Fibroblast of villous mesenchyme (primary cell): Measurements from ENCODE around the gene C16orf87. TPM values are rescaled to one million over a fixed set of nuclear protein-coding genes. Genes with fewer than 3 reads are reported as not detected.
"Not testable (repeated sequence)": the region's sequence is repeated elsewhere in the genome, so short reads cannot be mapped to it uniquely, and the experiment has no call there.

ENCODE experiments used
- DNase-seq: peaks from one replicate; pipeline ENCODE4 v3.0.0-alpha.2; 2010; ENCODE audit warnings: low read depth
- H3K4me3 ChIP-seq: 2 replicates; pipeline ENCODE4 v1.5.1; 2011; ENCODE audit warnings: low read depth, mild to moderate bottlenecking, low read length
- total RNA-seq: library from RNA; depleted of rRNA; stranded (reverse); fragments of >200 nt; gene quantifications from 2 replicates; pipeline ENCODE4 v1.2.3, GENCODE V29; 2012
- TF ChIP-seq, protein P1 (sequence below): IDR thresholded peaks from 2 replicates; pipeline ENCODE4 v1.5.1; 2012; ENCODE audit warnings: low read depth, mild to moderate bottlenecking, low read length; ENCODE audit not compliant: insufficient read depth

Gene C16orf87, protein sequence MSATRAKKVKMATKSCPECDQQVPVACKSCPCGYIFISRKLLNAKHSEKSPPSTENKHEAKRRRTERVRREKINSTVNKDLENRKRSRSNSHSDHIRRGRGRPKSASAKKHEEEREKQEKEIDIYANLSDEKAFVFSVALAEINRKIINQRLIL
- 10.0 and 14.7 TPM in 2 replicates for total RNA-seq

DNA sequence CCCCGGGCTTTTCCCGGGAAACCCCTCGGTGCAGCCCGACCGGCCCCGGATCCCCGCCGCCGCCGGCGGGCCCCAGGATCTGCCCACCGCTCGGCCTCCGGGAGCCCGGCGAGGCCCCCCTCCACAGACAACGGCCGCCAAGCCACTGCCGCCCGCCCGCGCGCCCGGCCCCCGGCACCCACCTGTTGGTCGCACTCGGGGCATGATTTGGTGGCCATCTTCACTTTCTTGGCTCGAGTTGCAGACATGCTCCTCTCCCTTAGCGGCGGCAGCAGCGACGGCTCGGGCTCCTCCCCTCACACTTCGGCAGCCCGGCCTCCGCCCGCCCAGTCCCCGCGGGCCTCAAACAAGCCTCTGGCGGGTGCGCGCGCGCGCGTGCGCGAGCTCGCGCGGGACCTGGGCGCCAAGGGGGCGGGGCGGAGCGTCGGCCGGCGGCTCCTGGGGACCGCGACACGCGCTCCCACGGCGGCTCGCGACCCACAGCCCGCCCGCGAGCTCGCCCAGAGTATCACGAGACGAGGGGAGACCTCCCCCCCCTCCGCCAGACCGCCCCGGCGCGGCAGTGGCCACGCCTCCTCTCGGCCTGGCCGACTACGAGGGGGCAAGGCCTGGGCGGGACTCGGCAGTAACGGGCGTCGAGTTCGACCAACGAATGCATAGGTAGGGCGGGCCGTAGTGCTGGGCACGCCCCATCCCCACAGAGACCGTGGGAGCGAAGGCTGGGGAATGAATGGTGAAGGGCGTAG lies at the start of gene C16orf87:
TSS of gene C16orf87 (minus strand) at position 279 of the 746 bp plus-strand sequence. CDS start at position 248, 31 bp downstream.
- TF ChIP-seq, protein P1, sequence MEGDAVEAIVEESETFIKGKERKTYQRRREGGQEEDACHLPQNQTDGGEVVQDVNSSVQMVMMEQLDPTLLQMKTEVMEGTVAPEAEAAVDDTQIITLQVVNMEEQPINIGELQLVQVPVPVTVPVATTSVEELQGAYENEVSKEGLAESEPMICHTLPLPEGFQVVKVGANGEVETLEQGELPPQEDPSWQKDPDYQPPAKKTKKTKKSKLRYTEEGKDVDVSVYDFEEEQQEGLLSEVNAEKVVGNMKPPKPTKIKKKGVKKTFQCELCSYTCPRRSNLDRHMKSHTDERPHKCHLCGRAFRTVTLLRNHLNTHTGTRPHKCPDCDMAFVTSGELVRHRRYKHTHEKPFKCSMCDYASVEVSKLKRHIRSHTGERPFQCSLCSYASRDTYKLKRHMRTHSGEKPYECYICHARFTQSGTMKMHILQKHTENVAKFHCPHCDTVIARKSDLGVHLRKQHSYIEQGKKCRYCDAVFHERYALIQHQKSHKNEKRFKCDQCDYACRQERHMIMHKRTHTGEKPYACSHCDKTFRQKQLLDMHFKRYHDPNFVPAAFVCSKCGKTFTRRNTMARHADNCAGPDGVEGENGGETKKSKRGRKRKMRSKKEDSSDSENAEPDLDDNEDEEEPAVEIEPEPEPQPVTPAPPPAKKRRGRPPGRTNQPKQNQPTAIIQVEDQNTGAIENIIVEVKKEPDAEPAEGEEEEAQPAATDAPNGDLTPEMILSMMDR, result no peak
- DNase-seq, result peak; percentile 96

DNA sequence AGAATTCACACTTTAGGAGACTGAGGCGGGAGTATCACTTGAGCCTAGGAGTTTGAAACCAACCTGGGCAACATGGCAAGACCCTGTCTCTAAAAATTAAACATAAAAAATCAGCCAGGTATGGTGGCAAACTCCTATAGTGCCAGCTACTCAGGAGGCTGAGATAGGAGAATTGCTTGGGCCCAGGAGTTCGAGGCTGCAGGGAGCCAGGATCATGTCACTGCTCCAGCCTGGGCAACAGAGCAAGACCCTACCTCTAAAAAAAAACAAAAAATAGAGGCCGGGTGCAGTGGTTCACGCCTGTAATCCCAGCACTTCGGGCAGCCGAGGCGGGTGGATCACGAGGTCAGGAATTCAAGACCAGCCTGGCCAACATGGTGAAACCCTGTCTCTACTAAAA lies 44.3 kb upstream of the C16orf87 start:
- TF ChIP-seq, protein P1, result no peak
- no peak overlapping the region for H3K4me3 ChIP-seq
- DNase-seq, result no peak

More for the DNA sequence above, at the start of gene C16orf87:
- peak within 1 kb of the TSS; percentile 75 for H3K4me3 ChIP-seq

DNA sequence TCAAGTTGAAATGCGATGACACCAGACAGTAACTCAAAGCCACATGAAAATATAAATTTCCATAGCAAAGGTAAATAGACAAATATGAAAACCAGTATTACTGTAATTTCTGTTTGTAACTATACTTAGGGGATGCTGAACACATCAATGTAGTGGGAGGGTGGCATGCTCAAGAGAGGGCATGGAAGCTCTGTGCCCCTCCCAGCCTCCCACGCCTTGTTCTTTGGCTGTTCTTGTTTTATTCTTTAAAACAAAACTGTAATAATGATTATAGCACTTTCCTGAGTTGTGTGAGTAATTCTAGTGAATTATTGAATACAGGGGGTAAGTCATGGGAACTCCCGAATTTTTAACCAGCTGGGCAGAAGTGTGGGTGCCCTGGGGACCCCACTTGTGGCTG lies 42.2 kb upstream of the C16orf87 start:
- TF ChIP-seq, protein P1, result no peak
- no peak for DNase-seq
- H3K4me3 ChIP-seq, result no peak overlapping the region

DNA sequence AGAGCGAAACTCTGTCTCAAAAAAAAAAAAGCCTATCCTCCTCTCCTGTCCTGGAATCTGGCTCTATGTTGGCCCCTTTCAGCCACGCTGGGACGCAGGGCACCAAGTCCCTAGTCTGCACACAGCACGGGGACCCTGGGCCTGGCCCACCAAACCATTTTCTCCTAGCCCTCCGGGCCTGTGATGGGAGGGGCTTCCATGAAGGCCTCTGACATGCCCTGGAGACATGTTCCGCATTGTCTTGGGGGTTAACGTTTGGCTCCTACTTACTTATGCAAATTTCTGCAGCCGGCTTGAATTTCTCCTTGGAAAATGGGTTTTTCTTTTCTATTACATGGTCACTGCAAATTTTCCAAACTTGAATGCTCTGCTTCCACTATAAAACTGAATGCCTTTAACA lies 40.6 kb upstream of the C16orf87 start:
- TF ChIP-seq, protein P1, result no peak
- no peak for DNase-seq
- no peak overlapping the region for H3K4me3 ChIP-seq

DNA sequence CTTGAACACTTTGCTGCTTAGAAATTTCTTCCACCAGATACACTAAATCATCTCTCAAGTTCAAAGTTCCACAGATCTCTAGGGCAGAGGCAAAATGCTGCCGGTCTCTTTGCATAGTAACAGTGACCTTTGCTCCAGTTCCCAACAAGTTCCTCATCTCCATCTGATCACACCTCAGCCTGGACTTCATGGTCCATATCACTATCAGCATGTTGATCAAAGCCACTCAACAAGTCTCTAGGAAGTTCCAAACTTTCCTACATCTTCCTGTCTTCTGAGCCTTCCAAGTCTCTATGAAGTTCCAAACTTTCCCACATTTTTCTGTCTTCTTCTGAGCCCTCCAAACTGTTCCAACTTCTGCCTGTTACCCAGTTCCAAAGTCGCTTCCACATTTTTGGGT lies 37.9 kb upstream of the C16orf87 start:
- H3K4me3 ChIP-seq, DNase-seq: not testable (repeated sequence)

DNA sequence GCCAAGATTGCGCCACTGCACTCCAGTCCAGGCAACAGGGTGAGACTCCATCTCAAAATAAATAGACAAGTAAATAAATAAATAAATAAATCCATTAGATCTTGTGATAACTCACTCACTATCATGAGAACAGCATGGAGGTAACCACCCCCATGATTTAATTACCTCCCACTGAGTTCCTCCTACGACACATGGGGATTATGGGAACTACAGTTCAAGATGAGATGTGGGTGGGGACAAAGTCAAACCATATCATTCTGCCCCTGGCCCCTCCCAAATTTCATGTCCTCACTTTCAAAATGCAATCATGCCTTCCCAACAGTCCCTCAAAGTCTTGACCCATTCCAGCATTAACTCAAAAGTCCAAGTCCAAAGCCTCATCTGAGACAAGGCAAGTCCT lies 36.5 kb upstream of the C16orf87 start:
- DNase-seq, H3K4me3 ChIP-seq: not testable (repeated sequence)

DNA sequence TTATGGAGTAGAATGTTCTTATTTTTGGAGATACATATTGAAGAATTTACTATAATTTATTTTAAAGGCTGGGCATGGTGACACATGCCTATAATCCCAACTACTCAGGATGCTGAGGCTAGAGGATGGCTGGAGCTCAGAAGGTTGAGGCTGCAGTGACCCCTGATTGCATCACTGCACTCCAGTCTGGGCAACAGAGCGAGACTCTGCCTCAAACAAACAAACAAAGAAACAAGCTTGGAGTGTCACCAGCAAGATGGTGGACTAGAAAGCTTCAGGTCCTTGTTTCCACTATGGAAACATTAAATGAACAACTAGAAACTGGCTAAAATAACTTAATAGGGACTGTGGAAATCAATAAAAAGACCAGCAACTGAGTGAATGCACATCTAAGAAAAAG lies 35.3 kb upstream of the C16orf87 start:
- DNase-seq, result no peak
- H3K4me3 ChIP-seq, result no peak overlapping the region
- TF ChIP-seq, protein P1, result no peak
